H9 (cell line): ENCODE measurements around the gene WDR70. TPM values are rescaled to one million over a fixed set of nuclear protein-coding genes. Genes with fewer than 3 reads are reported as not detected.

Experiments
- DNase-seq: peaks from one replicate; pipeline ENCODE4 v3.0.0-alpha.2; 2017
- H2AFZ ChIP-seq: one replicate; pipeline ENCODE4 v1.6.1; 2013; ENCODE audit warnings: mild to moderate bottlenecking, low read length, control low read depth, moderate library complexity
- H2AK5ac ChIP-seq: 2 replicates; pipeline ENCODE4 v1.6.1; 2013; ENCODE audit warnings: low read length, control low read depth, mixed read lengths; ENCODE audit not compliant: insufficient read length
- H2BK120ac ChIP-seq: one replicate; pipeline ENCODE4 v1.6.1; 2013; ENCODE audit warnings: low read depth, mild to moderate bottlenecking, low read length, control low read depth, inconsistent platforms; ENCODE audit not compliant: poor library complexity, severe bottlenecking
- H2BK12ac ChIP-seq: 2 replicates; pipeline ENCODE4 v1.6.1; 2013; ENCODE audit warnings: low read length, control low read depth, mixed read lengths, low read depth; ENCODE audit not compliant: insufficient read length
- H2BK15ac ChIP-seq: 2 replicates; pipeline ENCODE4 v1.6.1; 2013; ENCODE audit warnings: low read depth, low read length, control low read depth
- H2BK20ac ChIP-seq: one replicate; pipeline ENCODE4 v1.6.1; 2013; ENCODE audit warnings: low read depth, mild to moderate bottlenecking, low read length, control low read depth, inconsistent platforms; ENCODE audit not compliant: poor library complexity, severe bottlenecking
- H2BK5ac ChIP-seq: 2 replicates; pipeline ENCODE4 v1.6.1; 2013; ENCODE audit warnings: low read length, control low read depth, mixed read lengths; ENCODE audit not compliant: insufficient read length
- H3K14ac ChIP-seq: 2 replicates; pipeline ENCODE4 v1.6.1; 2013; ENCODE audit warnings: low read length, control low read depth; ENCODE audit not compliant: insufficient read depth
- H3K18ac ChIP-seq: 2 replicates; pipeline ENCODE4 v1.6.1; 2013; ENCODE audit warnings: low read depth, mild to moderate bottlenecking, mixed read lengths, low read length, control low read depth; ENCODE audit not compliant: insufficient read length
- H3K23ac ChIP-seq: 2 replicates; pipeline ENCODE4 v1.6.1; 2013; ENCODE audit warnings: low read length, control low read depth, mixed read lengths, low read depth; ENCODE audit not compliant: insufficient read length
- H3K23me2 ChIP-seq: 2 replicates; pipeline ENCODE4 v1.6.1; 2013; ENCODE audit warnings: low read depth, mild to moderate bottlenecking, mixed read lengths, low read length, control low read depth; ENCODE audit not compliant: insufficient read length, poor library complexity, severe bottlenecking
- H3K27ac ChIP-seq: 2 replicates; pipeline ENCODE4 v1.5.1; 2013; ENCODE audit warnings: low read length, control low read depth, mixed read lengths, low read depth; ENCODE audit not compliant: insufficient read length
- H3K27me3 ChIP-seq: 2 replicates; pipeline ENCODE4 v1.6.1; 2013; ENCODE audit warnings: low read length, control low read depth, inconsistent platforms; ENCODE audit not compliant: insufficient read depth
- H3K4ac ChIP-seq: 2 replicates; pipeline ENCODE4 v1.6.1; 2013; ENCODE audit warnings: low read depth, mild to moderate bottlenecking, control low read depth, inconsistent platforms, low read length, moderate library complexity
- H3K4me1 ChIP-seq: 2 replicates; pipeline ENCODE4 v1.6.1; 2013; ENCODE audit warnings: low read length, control low read depth, inconsistent platforms; ENCODE audit not compliant: insufficient read depth
- H3K4me2 ChIP-seq: 2 replicates; pipeline ENCODE4 v1.6.1; 2013; ENCODE audit warnings: low read length, control low read depth, mixed read lengths; ENCODE audit not compliant: insufficient read length, insufficient read depth
- H3K56ac ChIP-seq: 2 replicates; pipeline ENCODE4 v1.6.1; 2013; ENCODE audit warnings: low read depth, mild to moderate bottlenecking, mixed read lengths, low read length, control low read depth; ENCODE audit not compliant: insufficient read length
- H3K79me1 ChIP-seq: 2 replicates; pipeline ENCODE4 v1.6.1; 2013; ENCODE audit warnings: low read depth, mild to moderate bottlenecking, moderate library complexity, low read length, control low read depth, inconsistent platforms; ENCODE audit not compliant: insufficient read depth, poor library complexity, severe bottlenecking
- H3K79me2 ChIP-seq: 2 replicates; pipeline ENCODE4 v1.6.1; 2013; ENCODE audit warnings: low read length, control low read depth, inconsistent platforms; ENCODE audit not compliant: insufficient read depth
- H3K9ac ChIP-seq: 2 replicates; pipeline ENCODE4 v1.6.1; 2013; ENCODE audit warnings: low read length, control low read depth, mixed read lengths; ENCODE audit not compliant: insufficient read length; ENCODE audit errors: extremely low read depth
- H3K9me3 ChIP-seq: one replicate; pipeline ENCODE4 v1.6.1; 2013; ENCODE audit warnings: low read depth, low read length, inconsistent platforms; ENCODE audit not compliant: control insufficient read depth
- H3T11ph ChIP-seq: one replicate; pipeline ENCODE4 v1.6.1; 2013; ENCODE audit warnings: mild to moderate bottlenecking, low read length, control low read depth, inconsistent platforms
- H4K20me1 ChIP-seq: one replicate; pipeline ENCODE4 v1.6.1; 2013; ENCODE audit not compliant: control insufficient read depth, insufficient read length, insufficient read depth
- H4K5ac ChIP-seq: 2 replicates; pipeline ENCODE4 v1.6.1; 2013; ENCODE audit warnings: low read depth, mild to moderate bottlenecking, mixed read lengths, low read length, control low read depth; ENCODE audit not compliant: insufficient read length
- H4K8ac ChIP-seq: replicated peaks from 2 replicates; pipeline ENCODE4 v1.6.1; 2013; ENCODE audit warnings: low read length, control low read depth, mixed read lengths, low read depth; ENCODE audit not compliant: insufficient read length
- H4K91ac ChIP-seq: 2 replicates; pipeline ENCODE4 v1.6.1; 2013; ENCODE audit warnings: low read depth, mild to moderate bottlenecking, moderate library complexity, mixed read lengths, low read length, control low read depth; ENCODE audit not compliant: insufficient read length
- H3K27ac Mint-ChIP-seq, 3 experiments: 2 replicates in 2 of 3; 3 replicates in 1 of 3; pipeline ENCODE4 v1.8.0; 2020 to 2021; ENCODE audit warnings: mixed read lengths in 3 of 3, mild to moderate bottlenecking in 1 of 3, moderate library complexity in 1 of 3
- H3K27me3 Mint-ChIP-seq: 2 replicates; pipeline ENCODE4 v1.8.0; 2021; ENCODE audit warnings: low read depth, mild to moderate bottlenecking, moderate library complexity, mixed read lengths
- H3K36me3 Mint-ChIP-seq, 3 experiments: 2 replicates in 2 of 3; 3 replicates in 1 of 3; pipeline ENCODE4 v1.8.0; 2020 to 2021; ENCODE audit warnings: low read depth in 3 of 3, mixed read lengths in 3 of 3; ENCODE audit not compliant: insufficient read depth in 1 of 3
- H3K4me1 Mint-ChIP-seq, 2 experiments: 2 replicates each; pipeline ENCODE4 v1.8.0; 2020; ENCODE audit warnings: mixed read lengths in 2 of 2
- H3K4me3 Mint-ChIP-seq, 2 experiments: 2 replicates in 1 of 2; 3 replicates in 1 of 2; pipeline ENCODE4 v1.8.0; 2020 to 2021; ENCODE audit warnings: mild to moderate bottlenecking in 2 of 2, mixed read lengths in 2 of 2, moderate library complexity in 1 of 2
- H3K9me3 Mint-ChIP-seq, 2 experiments: 2 replicates in 1 of 2; 3 replicates in 1 of 2; pipeline ENCODE4 v1.8.0; 2020; ENCODE audit warnings: mild to moderate bottlenecking in 2 of 2, mixed read lengths in 2 of 2, moderate library complexity in 1 of 2
- WGBS: extraction: QIAGEN DNeasy Blood & Tissue Kit; methylation state at CpG from one replicate; pipeline ENCODE4 v1.1.7; 2013; ENCODE audit warnings: missing lambda C conversion rate, low lambda C conversion rate, mixed read lengths; ENCODE audit not compliant: insufficient read length; ENCODE audit errors: extremely low coverage; 5-methylcytosine and 5-hydroxymethylcytosine counted together
- total RNA-seq: library from RNA; stranded (reverse); gene quantifications from 2 replicates; pipeline ENCODE4 v1.2.1, GENCODE V29; 2021
- TF ChIP-seq, protein P1 (sequence below): fragments of 200-600 bp; sonication (generic); conservative IDR thresholded peaks from 3 replicates; pipeline ENCODE4 v1.8.0; 2021; ENCODE audit warnings: antibody characterized with exemption, mild to moderate bottlenecking

The WDR70 gene
- total RNA-seq, 1 experiment from 2014 or later: 38.1 TPM

DNA sequence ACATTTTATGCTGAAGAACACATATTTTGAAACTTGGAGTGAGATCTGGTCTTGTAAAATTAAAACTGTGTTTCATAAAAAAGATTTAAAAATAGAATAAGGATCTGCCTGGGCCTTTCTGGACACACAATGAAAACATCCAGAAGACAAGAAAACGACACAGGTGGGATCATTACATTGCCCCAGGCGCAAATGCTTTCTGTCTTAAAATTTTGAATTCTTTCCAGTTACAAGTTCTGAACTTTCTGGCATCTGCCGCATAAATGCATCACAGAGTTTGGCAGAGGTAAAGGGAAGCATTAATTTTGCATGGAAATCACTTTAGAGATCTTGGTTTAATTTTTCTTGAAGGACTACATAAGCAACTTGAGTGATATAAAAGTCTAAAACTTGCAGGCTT lies 219.6 kb downstream of the WDR70 start:
- no peaks in the 10 kb centered on the region for H3K9me3 ChIP-seq
- no peak overlapping the region for H4K5ac ChIP-seq
- Mint-ChIP-seq H3K4me3 (no peak overlapping the region), H3K9me3 (peaks cover 4 to 10% of the 10 kb centered on the region in 2 experiments; a peak in 4 of 5 replicates), H3K27ac (no peak overlapping the region), H3K4me1 (no peaks in the 10 kb centered on the region), H3K36me3 (peaks cover 4 to 6% (median 5%) of the 10 kb centered on the region in 3 experiments; a peak in 5 of 7 replicates), H3K27me3 (no peaks in the 10 kb centered on the region)
- H4K20me1 ChIP-seq: no peaks in the 10 kb centered on the region
- DNase-seq: no peak
- no peak overlapping the region for H2AK5ac ChIP-seq
- WGBS: no CpG with 5 or more reads among the region's 3 CpGs
- no peaks in the 10 kb centered on the region for H3K23me2 ChIP-seq
- no peak overlapping the region for H2BK5ac ChIP-seq
- no peak overlapping the region for H3K27ac ChIP-seq
- H3K14ac ChIP-seq: no peak overlapping the region
- H3K27me3 ChIP-seq: no peaks in the 10 kb centered on the region
- no peak overlapping the region for H3K18ac ChIP-seq
- H3K79me2 ChIP-seq: no peaks in the 10 kb centered on the region
- no peaks in the 10 kb centered on the region for H3K79me1 ChIP-seq
- no peak overlapping the region for H4K8ac ChIP-seq
- no peak overlapping the region for H3K9ac ChIP-seq
- H4K91ac ChIP-seq: no peak overlapping the region
- H3K4me1 ChIP-seq: no peaks in the 10 kb centered on the region
- H2BK15ac ChIP-seq: no peak overlapping the region
- H3K56ac ChIP-seq: no peak overlapping the region
- no peak overlapping the region for H2BK120ac ChIP-seq
- H2AFZ ChIP-seq: no peak overlapping the region
- no peak overlapping the region for H2BK12ac ChIP-seq
- no peak overlapping the region for H3K4ac ChIP-seq
- H3K23ac ChIP-seq: no peak overlapping the region
- H2BK20ac ChIP-seq: no peak overlapping the region
- TF ChIP-seq, protein P1, sequence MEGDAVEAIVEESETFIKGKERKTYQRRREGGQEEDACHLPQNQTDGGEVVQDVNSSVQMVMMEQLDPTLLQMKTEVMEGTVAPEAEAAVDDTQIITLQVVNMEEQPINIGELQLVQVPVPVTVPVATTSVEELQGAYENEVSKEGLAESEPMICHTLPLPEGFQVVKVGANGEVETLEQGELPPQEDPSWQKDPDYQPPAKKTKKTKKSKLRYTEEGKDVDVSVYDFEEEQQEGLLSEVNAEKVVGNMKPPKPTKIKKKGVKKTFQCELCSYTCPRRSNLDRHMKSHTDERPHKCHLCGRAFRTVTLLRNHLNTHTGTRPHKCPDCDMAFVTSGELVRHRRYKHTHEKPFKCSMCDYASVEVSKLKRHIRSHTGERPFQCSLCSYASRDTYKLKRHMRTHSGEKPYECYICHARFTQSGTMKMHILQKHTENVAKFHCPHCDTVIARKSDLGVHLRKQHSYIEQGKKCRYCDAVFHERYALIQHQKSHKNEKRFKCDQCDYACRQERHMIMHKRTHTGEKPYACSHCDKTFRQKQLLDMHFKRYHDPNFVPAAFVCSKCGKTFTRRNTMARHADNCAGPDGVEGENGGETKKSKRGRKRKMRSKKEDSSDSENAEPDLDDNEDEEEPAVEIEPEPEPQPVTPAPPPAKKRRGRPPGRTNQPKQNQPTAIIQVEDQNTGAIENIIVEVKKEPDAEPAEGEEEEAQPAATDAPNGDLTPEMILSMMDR: no peak
- H3K4me2 ChIP-seq: no peak overlapping the region
- H3T11ph ChIP-seq: no peak overlapping the region
